Thyroid gland (tissue), 4 donors: ENCODE results near the gene RAP1GAP2. TPM values are rescaled to one million over a fixed set of nuclear protein-coding genes. Genes with fewer than 3 reads are reported as not detected.
A peak's percentile ranks its signal among the peaks of the same experiment; 100 is the strongest.

ENCODE experiments used
- DNase-seq, 2 donors: peaks; one replicate each; pipeline ENCODE4 v3.0.0-alpha.2; 2019
- H3K27ac ChIP-seq, 3 donors: fragments of 200-600 bp; sonication (generic); 1 replicate in 2 of 3; 2 replicates in 1 of 3; pipeline ENCODE4 v1.5.1; 2016 to 2019; ENCODE audit warnings: mild to moderate bottlenecking in 1 of 3, moderate library complexity in 1 of 3
- H3K27me3 ChIP-seq: fragments of 200-600 bp; sonication (generic); one replicate; pipeline ENCODE4 v1.5.1; 2019
- H3K36me3 ChIP-seq, 2 donors: fragments of 200-600 bp; sonication (generic); one replicate each; pipeline ENCODE4 v1.5.1; 2016 to 2019
- H3K4me1 ChIP-seq, 2 donors: fragments of 200-600 bp; sonication (generic); one replicate each; pipeline ENCODE4 v1.5.1; 2017 to 2019
- H3K4me3 ChIP-seq, 3 donors: fragments of 200-600 bp; sonication (generic); replicated peaks in 1 of 3; 1 replicate in 2 of 3; 2 replicates in 1 of 3; pipeline ENCODE4 v1.5.1; 2016; ENCODE audit warnings: mild to moderate bottlenecking in 1 of 3
- H3K9me3 ChIP-seq: fragments of 200-600 bp; sonication (generic); one replicate; pipeline ENCODE4 v1.5.1; 2017
- POLR2A ChIP-seq, 2 donors: fragments of 450-650 bp; IDR thresholded peaks; one replicate each; pipeline ENCODE4 v1.6.1; 2017; ENCODE audit warnings: antibody characterized with exemption in 2 of 2, mild to moderate bottlenecking in 2 of 2, moderate library complexity in 1 of 2
- WGBS, 2 donors: methylation state at CpG; one replicate each; pipeline ENCODE4 v1.1.5; 2017; 5-methylcytosine and 5-hydroxymethylcytosine counted together
- intact Hi-C: fragments of 100-400 bp; cut with DNase I; formaldehyde crosslinking; loops from one replicate; pipeline ENCODE4 v1.15.1; 2023
- total RNA-seq, 4 donors: library from RNA; depleted of rRNA; stranded (reverse); fragments of >200 nt; gene quantifications; one replicate each; pipeline ENCODE4 v1.2.3, GENCODE V29; 2016
- TF ChIP-seq, protein P1 (sequence below), 6 experiments: fragments of 200-600 bp in 3 of 6; fragments of 450-650 bp in 3 of 6; sonication (generic) in 3 of 6; IDR thresholded peaks; one replicate each; pipeline ENCODE4 v1.5.1; 2016 to 2019; ENCODE audit warnings: antibody characterized with exemption in 6 of 6, mild to moderate bottlenecking in 2 of 6, inconsistent platforms in 1 of 6, moderate library complexity in 1 of 6

Gene RAP1GAP2
- total RNA-seq, 4 donors from 2014 or later = 5.9 to 8.4 (median 6.8) TPM

DNA sequence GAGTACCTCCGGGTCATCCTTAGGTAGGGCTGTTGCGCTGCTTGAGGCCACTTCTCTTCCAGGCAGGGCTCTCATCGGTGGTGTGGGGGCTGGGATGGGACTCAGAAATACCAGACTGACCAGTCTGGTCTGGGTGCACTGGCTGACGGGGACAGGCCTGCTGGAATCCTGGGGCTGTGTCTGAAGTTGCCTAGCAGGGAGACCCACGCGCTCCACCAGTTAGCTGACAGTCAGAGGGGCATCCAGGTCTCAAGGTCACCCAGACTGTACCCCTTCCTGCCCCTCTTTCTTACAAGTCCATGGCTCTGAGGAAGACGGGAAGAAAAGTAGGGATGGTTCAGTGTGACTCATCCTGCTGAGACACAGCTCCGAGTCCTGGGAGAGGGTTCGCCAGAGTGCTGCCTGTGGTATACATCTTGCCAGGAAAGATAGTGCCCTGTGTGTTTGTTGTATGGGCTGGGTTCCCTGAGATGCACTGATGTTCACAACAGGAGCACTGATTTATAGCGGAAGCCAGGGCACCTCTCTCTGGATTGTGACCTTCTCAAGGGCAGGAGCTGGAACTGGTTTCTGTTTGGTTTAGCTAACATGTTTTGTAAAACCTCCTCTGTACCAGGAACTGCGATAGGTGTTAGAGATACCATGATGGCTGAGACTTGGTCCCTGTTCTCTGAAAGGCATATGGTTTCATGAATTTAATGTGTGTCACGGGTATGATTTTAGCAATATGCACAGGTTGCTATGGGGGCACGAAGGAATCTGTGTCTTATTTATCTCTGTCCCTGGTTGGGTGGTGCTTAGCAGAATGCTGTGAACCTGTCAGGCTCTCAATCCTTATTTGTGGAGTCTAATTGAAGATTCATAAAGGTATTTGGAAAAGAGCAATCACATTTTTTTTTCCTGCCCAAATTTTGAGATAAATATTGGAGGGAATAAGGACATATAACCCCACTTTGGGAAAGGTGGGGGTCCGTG, 169.7 kb downstream of the RAP1GAP2 start:
- H3K9me3 ChIP-seq = no peaks in the 10 kb centered on the region
- no peak for TF ChIP-seq POLR2A (IDR thresholded peaks at IDR 0.05)
- TF ChIP-seq, protein P1, sequence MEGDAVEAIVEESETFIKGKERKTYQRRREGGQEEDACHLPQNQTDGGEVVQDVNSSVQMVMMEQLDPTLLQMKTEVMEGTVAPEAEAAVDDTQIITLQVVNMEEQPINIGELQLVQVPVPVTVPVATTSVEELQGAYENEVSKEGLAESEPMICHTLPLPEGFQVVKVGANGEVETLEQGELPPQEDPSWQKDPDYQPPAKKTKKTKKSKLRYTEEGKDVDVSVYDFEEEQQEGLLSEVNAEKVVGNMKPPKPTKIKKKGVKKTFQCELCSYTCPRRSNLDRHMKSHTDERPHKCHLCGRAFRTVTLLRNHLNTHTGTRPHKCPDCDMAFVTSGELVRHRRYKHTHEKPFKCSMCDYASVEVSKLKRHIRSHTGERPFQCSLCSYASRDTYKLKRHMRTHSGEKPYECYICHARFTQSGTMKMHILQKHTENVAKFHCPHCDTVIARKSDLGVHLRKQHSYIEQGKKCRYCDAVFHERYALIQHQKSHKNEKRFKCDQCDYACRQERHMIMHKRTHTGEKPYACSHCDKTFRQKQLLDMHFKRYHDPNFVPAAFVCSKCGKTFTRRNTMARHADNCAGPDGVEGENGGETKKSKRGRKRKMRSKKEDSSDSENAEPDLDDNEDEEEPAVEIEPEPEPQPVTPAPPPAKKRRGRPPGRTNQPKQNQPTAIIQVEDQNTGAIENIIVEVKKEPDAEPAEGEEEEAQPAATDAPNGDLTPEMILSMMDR (IDR thresholded peaks at IDR 0.05) = no peak
- intact Hi-C loops = no loop called here
- no peak overlapping the region for H3K4me3 ChIP-seq
- H3K4me1 ChIP-seq = peaks cover 8 to 9% of the 10 kb centered on the region in 2 donors
- H3K27me3 ChIP-seq = no peaks in the 10 kb centered on the region
- WGBS, 2 donors = 65% methylated on average over 10 to 14 of the region's 14 CpGs
- H3K36me3 ChIP-seq = no peaks in the 10 kb centered on the region
- peak overlapping the region in 2 of 3 donors; percentile 20 to 63 for H3K27ac ChIP-seq
- peak; percentile 82 to 84 for DNase-seq

GRCh38 chr17:2967515-2967914, 171.3 kb downstream of the RAP1GAP2 start:
- no peak for TF ChIP-seq POLR2A (IDR thresholded peaks at IDR 0.05)
- TF ChIP-seq, protein P1 (IDR thresholded peaks at IDR 0.05) = no peak
- DNase-seq = no peak

DNA sequence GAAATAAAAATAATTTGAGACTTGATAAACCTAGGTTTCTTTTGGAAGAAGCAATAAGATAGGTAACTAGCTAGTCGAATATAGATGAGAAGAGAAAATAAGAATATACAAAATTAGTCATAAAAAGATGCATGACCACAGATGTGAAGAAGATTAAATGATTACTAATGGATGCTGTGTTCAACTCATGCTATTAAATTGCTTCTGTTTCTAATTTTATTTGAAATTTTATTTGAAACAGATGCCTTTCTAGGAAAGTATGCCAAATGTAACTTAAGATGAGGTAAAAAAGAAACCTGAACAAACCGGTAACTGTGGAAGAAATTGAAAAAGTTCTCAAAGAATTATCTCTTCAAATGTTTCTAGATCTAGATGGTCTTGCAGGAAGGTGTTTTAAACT, 175.6 kb downstream of the RAP1GAP2 start:
- Histone ChIP-seq H3K36me3 (no peaks in the 10 kb centered on the region), H3K27me3 (no peaks in the 10 kb centered on the region), H3K4me1 (no peaks in the 10 kb centered on the region), H3K27ac (no peak overlapping the region), H3K4me3 (no peak overlapping the region), H3K9me3 (no peaks in the 10 kb centered on the region)
- intact Hi-C loops = no loop called here
- WGBS, 2 donors = 86 to 92% methylated on average over 2 of the region's 2 CpGs
- TF ChIP-seq POLR2A (IDR thresholded peaks at IDR 0.05) = no peak
- TF ChIP-seq, protein P1 (IDR thresholded peaks at IDR 0.05) = no peak
- no peak for DNase-seq

More at GRCh38 chr17:2967515-2967914, 171.3 kb downstream of the RAP1GAP2 start:
- intact Hi-C loops = no loop called here
- Histone ChIP-seq H3K36me3 (no peaks in the 10 kb centered on the region), H3K4me3 (no peak overlapping the region), H3K4me1 (peaks cover 8 to 9% of the 10 kb centered on the region in 2 donors), H3K27ac (no peak overlapping the region), H3K27me3 (no peaks in the 10 kb centered on the region), H3K9me3 (no peaks in the 10 kb centered on the region)
- WGBS, 2 donors = 88 to 90% methylated on average over 6 of the region's 6 CpGs

DNA sequence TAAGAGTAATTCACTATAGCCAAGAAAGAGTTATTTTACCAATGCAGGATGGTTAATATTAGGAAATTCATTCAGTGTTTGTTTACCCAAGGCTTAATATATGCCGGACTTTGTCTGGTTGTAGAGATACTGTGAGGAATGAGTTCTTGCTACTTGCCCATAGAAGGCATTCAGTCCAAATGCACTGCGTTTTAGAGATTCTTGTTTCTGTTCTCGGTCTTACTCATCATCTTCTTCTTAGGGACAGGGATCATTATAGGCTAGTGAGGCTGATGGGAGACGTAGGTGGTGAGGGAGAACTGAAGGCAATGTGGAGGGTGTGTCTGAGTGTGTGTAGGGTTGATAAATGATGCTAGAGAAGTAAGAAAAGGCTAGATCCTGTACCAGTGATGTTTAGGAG, 176.5 kb downstream of the RAP1GAP2 start:
- Histone ChIP-seq H3K27me3 (no peaks in the 10 kb centered on the region), H3K36me3 (no peaks in the 10 kb centered on the region), H3K27ac (no peak overlapping the region), H3K4me1 (no peaks in the 10 kb centered on the region), H3K4me3 (no peak overlapping the region), H3K9me3 (no peaks in the 10 kb centered on the region)
- intact Hi-C loops = no loop called here
- TF ChIP-seq, protein P1 (IDR thresholded peaks at IDR 0.05) = no peak
- no peak for TF ChIP-seq POLR2A (IDR thresholded peaks at IDR 0.05)
- no peak for DNase-seq
- WGBS, 2 donors = 88 to 91% methylated on average over 4 of the region's 4 CpGs

DNA sequence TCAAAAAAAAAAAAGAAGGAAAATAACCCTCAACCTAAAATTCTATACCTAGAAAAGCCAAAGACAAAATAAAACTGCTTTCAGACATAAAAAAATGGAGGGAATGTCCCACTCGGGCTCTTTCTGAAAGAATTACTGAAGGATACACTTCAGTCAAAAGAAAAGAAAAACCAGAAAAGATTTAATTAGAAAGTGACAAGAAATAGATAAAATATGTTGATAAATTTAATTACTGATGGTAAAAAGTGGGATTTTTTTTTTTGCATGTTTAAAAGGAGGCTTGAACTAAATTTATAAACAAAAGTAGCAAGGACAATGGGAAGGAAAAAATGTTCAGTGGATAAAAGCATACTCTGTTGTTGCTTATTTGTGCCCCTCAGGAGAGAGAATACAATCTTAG, 178.1 kb downstream of the RAP1GAP2 start:
- no peak for DNase-seq
- Histone ChIP-seq H3K36me3 (no peaks in the 10 kb centered on the region), H3K27me3 (no peaks in the 10 kb centered on the region), H3K4me3 (no peak overlapping the region), H3K9me3 (no peaks in the 10 kb centered on the region), H3K4me1 (no peaks in the 10 kb centered on the region), H3K27ac (no peak overlapping the region)
- intact Hi-C loops = no loop called here
- 95 to 96% methylated on average over 1 of the region's 1 CpG for WGBS, 2 donors
- TF ChIP-seq, protein P1 (IDR thresholded peaks at IDR 0.05) = no peak
- no peak for TF ChIP-seq POLR2A (IDR thresholded peaks at IDR 0.05)
